ENCODE results near the gene ANAPC2.

ANAPC2 gene

GRCh38 chr9:137178201-137178938, 10.0 kb downstream of the ANAPC2 start:
- TF ChIP-seq CTCF (IDR thresholded peaks at IDR 0.05; ENCODE audit: control extremely low read depth, extremely low read depth, low read depth, missing control alignments), result no peak
- POLR2A ChIA-PET, result no interaction called here
- CTCF ChIA-PET, result interaction anchor here (1.7 kb wide), 1 partner anchor 10 kb away, joined by 5 read pairs; the partner anchor contains the start of genes ANAPC2 and SSNA1
- DNase-seq (ENCODE audit: extremely low spot score), result no peak

DNA sequence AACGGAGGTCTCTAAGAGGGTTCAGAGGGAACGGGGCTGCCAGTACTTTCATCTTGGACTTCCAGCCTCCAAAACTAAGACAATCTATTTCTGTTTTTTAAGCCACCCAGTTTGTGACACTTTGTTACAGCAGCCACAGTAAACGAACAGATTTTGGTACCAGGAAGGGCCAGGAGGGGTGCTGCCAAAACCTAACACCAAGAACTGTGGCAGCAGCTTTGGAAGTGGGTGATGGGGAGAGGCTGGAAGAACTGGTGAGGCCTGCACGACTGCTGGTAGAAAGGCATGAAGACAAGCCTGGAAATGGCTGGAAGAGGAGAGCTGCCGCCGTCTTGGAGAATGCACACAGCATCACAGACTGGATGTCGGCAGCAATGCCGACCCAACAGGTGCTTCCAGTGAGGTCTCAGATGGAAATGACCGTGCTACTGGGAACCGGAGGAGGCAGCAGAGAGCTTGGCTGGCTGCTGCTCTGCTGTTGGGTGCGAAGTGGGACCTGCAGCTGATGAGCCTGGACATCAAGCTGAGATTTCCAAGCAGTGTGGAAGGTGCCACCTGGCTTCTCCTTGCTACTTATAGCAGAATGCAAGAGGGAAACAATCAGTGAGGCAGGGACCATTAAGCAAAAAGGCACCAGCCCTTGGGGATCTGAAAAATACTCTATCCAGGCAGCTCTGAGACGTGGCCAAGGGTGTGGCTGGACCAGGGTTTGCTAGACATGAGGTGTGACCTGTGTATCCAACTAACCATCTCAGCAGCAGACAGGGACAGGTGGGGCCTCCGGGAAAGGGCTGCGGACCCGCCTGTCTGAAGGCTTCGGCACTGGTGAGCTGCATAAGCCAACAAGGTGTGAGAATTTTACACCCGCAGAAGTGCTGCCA, 11.8 kb downstream of the ANAPC2 start:
- ChIA-PET POLR2A (no interaction called here), CTCF (interaction anchor here (0.9 to 1.7 kb wide), 10 partner anchors 9 to 56 kb away, joined by 3 to 7 read pairs (median 5); partner anchors contain the start of genes ANAPC2, RNF224 and SSNA1)
- peak; percentile 63 for DNase-seq (ENCODE audit: extremely low spot score)
- peak; percentile 43 for TF ChIP-seq CTCF (IDR thresholded peaks at IDR 0.05; ENCODE audit: control extremely low read depth, extremely low read depth, low read depth, missing control alignments)

DNA sequence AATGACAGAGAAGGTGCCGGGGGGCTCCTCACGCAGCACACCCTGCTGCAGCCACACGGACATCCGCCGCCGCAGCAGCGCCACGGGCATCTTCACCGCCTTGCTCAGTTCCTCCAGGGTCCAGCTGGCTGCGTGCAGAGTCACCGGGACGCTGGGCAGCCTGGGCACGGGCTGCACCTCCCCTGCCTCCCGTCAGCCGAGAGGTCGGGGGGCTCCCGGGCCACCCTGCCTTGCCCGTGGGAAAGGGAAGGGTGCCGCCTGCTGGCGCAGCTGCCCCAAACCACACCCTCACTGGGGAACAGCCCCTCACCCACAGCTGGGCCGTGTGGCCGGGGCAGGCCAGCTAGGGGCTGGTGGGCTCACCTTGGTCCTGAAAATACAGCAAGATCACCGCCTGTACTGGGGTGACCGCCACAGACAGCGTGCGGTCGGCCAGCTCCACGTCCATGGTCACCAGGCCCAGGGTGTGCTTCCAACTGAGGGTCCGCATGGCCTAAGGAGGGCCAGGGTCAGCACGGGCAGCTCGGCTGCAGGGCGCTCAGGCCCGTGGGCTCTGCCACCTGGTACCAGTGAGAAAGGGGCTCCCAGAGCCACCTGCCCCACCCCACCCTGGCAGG, 12.9 kb downstream of the ANAPC2 start:
- TF ChIP-seq CTCF (IDR thresholded peaks at IDR 0.05; ENCODE audit: control extremely low read depth, extremely low read depth, low read depth, missing control alignments), result peak; percentile 42
- POLR2A ChIA-PET, result no interaction called here
- DNase-seq (ENCODE audit: extremely low spot score), result no peak
- CTCF ChIA-PET, result interaction anchor here (1.0 to 2.7 kb wide), 7 partner anchors 8 to 61 kb away, joined by 3 to 19 read pairs (median 4); partner anchors contain the start of genes ANAPC2, RNF224 and SSNA1

GRCh38 chr9:137174722-137175293, 13.6 kb downstream of the ANAPC2 start:
- CTCF ChIA-PET, result interaction anchor here (1.0 to 2.7 kb wide), 6 partner anchors 8 to 62 kb away, joined by 3 to 19 read pairs (median 4); partner anchors contain the start of genes ANAPC2, RNF224 and SSNA1
- POLR2A ChIA-PET, result no interaction called here
- DNase-seq (ENCODE audit: extremely low spot score), result no peak
- TF ChIP-seq CTCF (IDR thresholded peaks at IDR 0.05; ENCODE audit: control extremely low read depth, extremely low read depth, low read depth, missing control alignments), result no peak

- POLR2A ChIA-PET, result no interaction called here
- TF ChIP-seq CTCF (IDR thresholded peaks at IDR 0.05; ENCODE audit: control extremely low read depth, extremely low read depth, low read depth, missing control alignments), result no peak
- CTCF ChIA-PET, result interaction anchor here (1.0 to 2.7 kb wide), 4 partner anchors 7 to 63 kb away, joined by 3 to 19 read pairs (median 4); partner anchors contain the start of genes ANAPC2 and SSNA1
- DNase-seq (ENCODE audit: extremely low spot score), result no peak
Observed at GRCh38 chr9:137173796-137174664, 14.3 kb downstream of the ANAPC2 start.

Measured in GM10248 (cell line).